GM12872 (cell line): ENCODE measurements around the gene RHEBL1.

Source experiments
- CTCF ChIP-seq: IDR thresholded peaks from 3 replicates; pipeline ENCODE4 v1.5.1; 2011; ENCODE audit warnings: low read depth, mild to moderate bottlenecking, low read length, moderate library complexity; ENCODE audit not compliant: insufficient read depth

RHEBL1 gene

GRCh38 chr12:49019120-49019430 lies 50.7 kb downstream of the RHEBL1 start:
- TF ChIP-seq CTCF, result no peak

- TF ChIP-seq CTCF, result peak; percentile 64
These were observed 51.3 kb downstream of the RHEBL1 start, which contains the start of gene PRKAG1 for GRCh38 chr12:49018261-49019119. Gene PRKAG1 (minus strand): TSS chr12:49018776. CDS start chr12:49018740, 36 bp downstream.

GRCh38 chr12:49017891-49018260 lies 51.9 kb downstream of the RHEBL1 start:
- no peak for TF ChIP-seq CTCF

- TF ChIP-seq CTCF, result no peak
These were observed 54.6 kb downstream of the RHEBL1 start for GRCh38 chr12:49015196-49015595.
